ENCODE data around the gene KCNQ5.
"Not testable (repeated sequence)": the region's sequence is repeated elsewhere in the genome, so short reads cannot be mapped to it uniquely, and the experiment has no call there.

The KCNQ5 gene

DNA sequence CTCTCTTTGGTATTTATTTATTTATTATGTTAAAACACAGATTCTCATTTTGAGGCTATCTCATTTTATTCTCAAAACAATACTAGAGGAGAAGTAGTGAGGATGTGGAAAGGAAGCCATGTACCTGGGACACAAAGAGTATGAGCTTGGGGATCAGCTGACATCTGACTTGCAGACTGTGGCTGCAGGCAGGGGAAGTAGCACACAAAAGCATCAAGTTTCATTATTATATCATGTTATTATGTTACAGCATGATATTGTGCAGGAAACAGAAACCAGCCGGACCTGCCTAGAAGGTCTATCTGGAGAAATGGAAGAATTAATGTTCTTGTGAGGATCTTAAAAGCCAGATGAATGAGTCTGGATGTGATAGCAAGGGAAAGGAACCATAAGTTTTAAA, 355.2 kb downstream of the KCNQ5 start:
- CTCF ChIA-PET: no interaction called here
- no peak overlapping the region for H3K4me3 ChIP-seq (ENCODE audit: low read depth, low read length)
- no peaks in the 10 kb centered on the region for H3K9me3 ChIP-seq (ENCODE audit: control insufficient read depth, insufficient read depth, low read depth, low read length)
- H3K27ac ChIP-seq (ENCODE audit: extremely low read depth, low read depth, low read length): no peak overlapping the region
- POLR2A ChIA-PET: interaction anchor here (0.6 kb wide), 1 partner anchor 21 kb away, joined by 3 read pairs; no protein-coding TSS in a partner anchor
- H3K4me1 ChIP-seq (ENCODE audit: control insufficient read depth, insufficient read depth, low read length): peaks cover 10% of the 10 kb centered on the region
- no peaks in the 10 kb centered on the region for H3K36me3 ChIP-seq (ENCODE audit: control insufficient read depth in 2 of 2, insufficient read depth in 1 of 2, low read length in 2 of 2)
- TF ChIP-seq ZNF555 (tag by site-specific recombination; conservative IDR thresholded peaks at IDR 0.05) (no peak), SP7 (tag by site-specific recombination; IDR thresholded peaks at IDR 0.05) (no peak), ZNF623 (tag by site-specific recombination; IDR thresholded peaks at IDR 0.05) (no peak), PRDM4 (tag by site-specific recombination; IDR thresholded peaks at IDR 0.05) (no peak), ZNF394 (tag by site-specific recombination; IDR thresholded peaks at IDR 0.05; ENCODE audit: borderline replicate concordance) (peak; percentile 45; the same call in 1 of the 2 replicates), HOXD13 (CRISPR knock-in tag; IDR thresholded peaks at IDR 0.05; ENCODE audit: borderline replicate concordance) (no peak), ZBTB44 (tag by site-specific recombination; IDR thresholded peaks at IDR 0.05) (0 out of 2 replicates have a peak, but pooled peaks have one; percentile 21), MZF1 (tag by site-specific recombination; IDR thresholded peaks at IDR 0.05; ENCODE audit: borderline replicate concordance) (no peak)
- TF ChIP-seq, protein P1, sequence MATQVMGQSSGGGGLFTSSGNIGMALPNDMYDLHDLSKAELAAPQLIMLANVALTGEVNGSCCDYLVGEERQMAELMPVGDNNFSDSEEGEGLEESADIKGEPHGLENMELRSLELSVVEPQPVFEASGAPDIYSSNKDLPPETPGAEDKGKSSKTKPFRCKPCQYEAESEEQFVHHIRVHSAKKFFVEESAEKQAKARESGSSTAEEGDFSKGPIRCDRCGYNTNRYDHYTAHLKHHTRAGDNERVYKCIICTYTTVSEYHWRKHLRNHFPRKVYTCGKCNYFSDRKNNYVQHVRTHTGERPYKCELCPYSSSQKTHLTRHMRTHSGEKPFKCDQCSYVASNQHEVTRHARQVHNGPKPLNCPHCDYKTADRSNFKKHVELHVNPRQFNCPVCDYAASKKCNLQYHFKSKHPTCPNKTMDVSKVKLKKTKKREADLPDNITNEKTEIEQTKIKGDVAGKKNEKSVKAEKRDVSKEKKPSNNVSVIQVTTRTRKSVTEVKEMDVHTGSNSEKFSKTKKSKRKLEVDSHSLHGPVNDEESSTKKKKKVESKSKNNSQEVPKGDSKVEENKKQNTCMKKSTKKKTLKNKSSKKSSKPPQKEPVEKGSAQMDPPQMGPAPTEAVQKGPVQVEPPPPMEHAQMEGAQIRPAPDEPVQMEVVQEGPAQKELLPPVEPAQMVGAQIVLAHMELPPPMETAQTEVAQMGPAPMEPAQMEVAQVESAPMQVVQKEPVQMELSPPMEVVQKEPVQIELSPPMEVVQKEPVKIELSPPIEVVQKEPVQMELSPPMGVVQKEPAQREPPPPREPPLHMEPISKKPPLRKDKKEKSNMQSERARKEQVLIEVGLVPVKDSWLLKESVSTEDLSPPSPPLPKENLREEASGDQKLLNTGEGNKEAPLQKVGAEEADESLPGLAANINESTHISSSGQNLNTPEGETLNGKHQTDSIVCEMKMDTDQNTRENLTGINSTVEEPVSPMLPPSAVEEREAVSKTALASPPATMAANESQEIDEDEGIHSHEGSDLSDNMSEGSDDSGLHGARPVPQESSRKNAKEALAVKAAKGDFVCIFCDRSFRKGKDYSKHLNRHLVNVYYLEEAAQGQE (tag by site-specific recombination; IDR thresholded peaks at IDR 0.05): no peak

DNA sequence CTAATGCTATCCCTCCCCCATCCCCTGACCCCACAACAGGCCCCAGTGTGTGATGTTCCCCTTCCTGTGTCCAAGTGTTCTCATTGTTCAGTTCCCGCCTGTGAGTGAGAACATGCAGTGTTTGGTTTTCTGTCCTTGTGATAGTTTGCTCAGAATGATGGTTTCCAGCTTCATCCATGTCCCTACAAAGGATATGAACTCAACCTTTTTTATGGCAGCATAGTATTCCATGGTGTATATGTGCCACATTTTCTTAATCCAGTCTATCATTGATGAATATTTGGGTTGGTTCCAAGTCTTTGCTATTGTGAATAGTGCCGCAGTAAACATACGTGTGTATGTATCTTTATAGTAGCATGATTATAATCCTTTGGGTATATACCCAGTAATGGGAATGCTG, 356.9 kb downstream of the KCNQ5 start:
- H3K27ac ChIP-seq (ENCODE audit: extremely low read depth, low read depth, low read length); POLR2A ChIA-PET; H3K36me3 ChIP-seq (ENCODE audit: control insufficient read depth in 2 of 2, insufficient read depth in 1 of 2, low read length in 2 of 2); CTCF ChIA-PET; H3K4me3 ChIP-seq (ENCODE audit: low read depth, low read length); H3K9me3 ChIP-seq (ENCODE audit: control insufficient read depth, insufficient read depth, low read depth, low read length): not testable (repeated sequence)
- H3K4me1 ChIP-seq (ENCODE audit: control insufficient read depth, insufficient read depth, low read length): peaks cover 10% of the 10 kb centered on the region
- TF ChIP-seq, protein P2, sequence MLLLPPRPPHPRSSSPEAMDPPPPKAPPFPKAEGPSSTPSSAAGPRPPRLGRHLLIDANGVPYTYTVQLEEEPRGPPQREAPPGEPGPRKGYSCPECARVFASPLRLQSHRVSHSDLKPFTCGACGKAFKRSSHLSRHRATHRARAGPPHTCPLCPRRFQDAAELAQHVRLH (tag by site-specific recombination; IDR thresholded peaks at IDR 0.05): peak; percentile 88
- TF ChIP-seq ZNF146 (tag by site-specific recombination; IDR thresholded peaks at IDR 0.05): peak; percentile 90

- CTCF ChIA-PET; POLR2A ChIA-PET; H3K4me3 ChIP-seq (ENCODE audit: low read depth, low read length); H3K9me3 ChIP-seq (ENCODE audit: control insufficient read depth, insufficient read depth, low read depth, low read length); H3K4me1 ChIP-seq (ENCODE audit: control insufficient read depth, insufficient read depth, low read length); H3K27ac ChIP-seq (ENCODE audit: extremely low read depth, low read depth, low read length); H3K36me3 ChIP-seq (ENCODE audit: control insufficient read depth in 2 of 2, insufficient read depth in 1 of 2, low read length in 2 of 2): not testable (repeated sequence)
- peak; percentile 31 for TF ChIP-seq SETDB1 (IDR thresholded peaks at IDR 0.05; ENCODE audit: insufficient read length, low read length)
These were observed 362.4 kb downstream of the KCNQ5 start for GRCh38 chr6:72984189-72984831.

Data from HEK293 (cell line).